NCI-H1417 (cell line): ENCODE data around the gene BIRC7.

Experiments used
- DNase-seq, 3 experiments: peaks; one replicate each; lab custom pipeline; 2025; lab: John Stamatoyannopoulos, UW

Gene BIRC7

GRCh38 chr20:63248835-63249591 lies 13.3 kb downstream of the BIRC7 start:
- no peak for DNase-seq

DNA sequence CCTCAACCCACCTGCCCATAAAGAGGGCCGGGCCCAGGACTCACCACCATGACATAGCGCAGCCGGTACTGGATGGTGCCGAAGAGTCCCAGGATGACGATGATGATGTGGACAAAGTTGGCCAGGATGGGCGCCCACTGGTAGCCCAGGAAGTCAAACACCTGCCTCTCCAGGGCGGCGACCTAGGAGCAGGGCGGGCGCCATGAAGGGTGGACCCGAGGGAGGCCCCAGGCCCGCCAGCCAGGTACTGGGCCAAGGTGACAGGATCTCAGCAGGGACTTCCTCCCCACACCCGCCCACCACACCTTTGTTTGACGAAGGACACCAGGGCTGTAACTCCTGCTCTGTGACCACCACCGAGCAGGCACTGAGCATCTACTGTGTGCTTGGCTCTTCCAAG lies 14.2 kb downstream of the BIRC7 start:
- DNase-seq, result no peak

- DNase-seq, result peak in 1 of 3 experiments; percentile 29
These were observed 15.6 kb downstream of the BIRC7 start for GRCh38 chr20:63251350-63251749.

DNA sequence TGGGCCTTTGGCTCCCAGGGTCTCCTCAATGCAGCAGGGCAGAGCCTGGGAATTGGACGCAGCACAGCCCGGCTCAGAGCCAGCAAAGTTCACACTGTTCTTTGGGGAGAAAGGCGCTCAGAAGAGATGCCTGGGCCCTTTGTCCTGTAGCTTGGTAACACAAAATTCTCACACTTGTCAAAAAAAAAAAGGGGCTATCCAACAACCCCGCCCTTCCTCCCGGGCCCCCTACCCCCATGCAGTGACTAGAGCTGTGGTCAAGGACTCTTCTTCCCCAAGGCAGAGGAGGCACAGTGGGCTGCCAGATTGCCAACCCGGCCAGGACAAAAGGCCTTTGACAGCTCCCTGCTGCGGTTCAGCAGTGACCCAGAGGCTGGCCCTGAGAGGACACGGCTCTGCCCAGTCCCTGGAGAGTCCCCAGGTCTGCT lies 16.6 kb downstream of the BIRC7 start:
- DNase-seq, result no peak

DNA sequence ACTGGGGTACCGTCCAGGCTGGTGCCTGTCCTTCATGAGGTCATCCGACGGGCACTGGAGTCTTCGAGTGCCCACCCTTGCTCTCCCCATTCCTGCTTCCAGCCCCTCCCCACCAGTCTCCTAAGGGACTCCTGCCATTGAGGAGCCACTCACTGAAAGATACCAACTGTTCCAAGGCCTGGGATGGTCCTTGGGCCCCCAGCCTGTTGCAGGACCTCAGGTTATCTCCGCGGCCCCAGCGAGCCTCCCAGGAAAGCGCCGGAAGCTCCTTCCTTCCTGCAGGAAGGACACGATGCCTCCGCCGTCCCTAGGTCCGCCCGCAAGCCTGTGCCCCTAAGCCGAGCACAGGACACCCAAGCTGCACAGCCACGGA lies 17.3 kb downstream of the BIRC7 start:
- DNase-seq, result no peak

GRCh38 chr20:63253438-63254231 lies 17.9 kb downstream of the BIRC7 start:
- DNase-seq, result peak in 2 of 3 experiments; percentile 30 to 39

DNA sequence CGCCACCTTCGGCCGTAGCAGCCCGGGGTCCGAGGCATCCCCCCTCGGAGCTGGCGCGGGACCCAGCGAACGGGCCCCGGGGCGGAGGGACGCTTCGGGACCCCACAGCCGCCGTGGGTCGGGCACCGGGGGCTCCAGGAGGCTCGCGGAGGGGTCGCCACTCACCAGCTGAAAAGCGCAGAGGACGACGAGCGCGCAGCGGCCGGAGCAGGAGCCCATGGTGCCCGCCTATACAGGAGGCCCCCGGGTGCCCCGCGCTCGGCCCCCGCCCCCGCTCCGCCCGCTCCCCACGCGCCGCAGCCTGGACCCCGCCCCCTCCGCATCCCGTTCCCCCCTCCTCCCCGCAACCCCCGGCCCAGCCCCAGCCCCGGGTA lies 18.5 kb downstream of the BIRC7 start, which contains the start of gene NKAIN4:
TSS of gene NKAIN4 (minus strand) at position 232 of the 374 bp plus-strand sequence. CDS start at position 219, 13 bp downstream.
- DNase-seq, result no peak

DNA sequence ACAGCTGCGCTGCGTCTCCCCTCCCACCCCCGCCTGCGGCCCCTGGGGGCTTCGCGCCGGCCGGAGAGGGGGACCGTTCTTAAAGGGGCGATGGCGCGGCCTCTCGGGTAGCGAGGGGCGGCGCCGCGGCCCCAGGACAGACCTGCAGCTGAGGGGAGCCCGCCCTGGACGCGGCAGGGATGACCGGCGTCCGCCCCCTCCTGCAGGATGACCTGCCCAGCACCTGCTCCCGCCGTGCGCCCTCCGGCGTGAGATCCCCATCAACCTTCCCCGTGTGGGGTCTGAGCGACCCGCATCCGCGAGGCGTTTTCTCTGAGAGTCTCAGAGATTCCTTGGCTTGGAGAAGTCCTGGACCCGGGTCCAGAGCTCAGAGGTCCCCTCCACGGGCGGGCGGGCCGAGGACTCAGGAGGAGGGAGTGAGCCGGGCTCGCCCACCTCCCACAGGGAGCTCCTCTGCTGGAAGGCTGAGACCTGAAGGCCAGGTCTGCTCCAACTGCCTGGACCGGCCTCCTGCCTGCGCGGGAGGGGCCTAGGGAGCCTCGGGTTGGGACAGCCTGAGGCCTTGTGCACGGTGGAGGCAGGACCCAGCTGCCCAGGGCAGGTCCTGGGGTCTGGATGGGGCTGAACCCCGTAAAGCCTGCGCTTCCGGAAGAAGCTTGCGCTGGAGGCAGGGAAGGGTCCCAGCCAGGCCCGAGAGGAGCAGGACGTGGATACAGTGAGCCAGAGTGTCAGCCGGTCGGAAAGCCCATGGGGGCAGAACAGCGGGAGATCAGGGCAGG lies 19.1 kb downstream of the BIRC7 start:
- peak in 1 of 3 experiments; percentile 32 for DNase-seq

DNA sequence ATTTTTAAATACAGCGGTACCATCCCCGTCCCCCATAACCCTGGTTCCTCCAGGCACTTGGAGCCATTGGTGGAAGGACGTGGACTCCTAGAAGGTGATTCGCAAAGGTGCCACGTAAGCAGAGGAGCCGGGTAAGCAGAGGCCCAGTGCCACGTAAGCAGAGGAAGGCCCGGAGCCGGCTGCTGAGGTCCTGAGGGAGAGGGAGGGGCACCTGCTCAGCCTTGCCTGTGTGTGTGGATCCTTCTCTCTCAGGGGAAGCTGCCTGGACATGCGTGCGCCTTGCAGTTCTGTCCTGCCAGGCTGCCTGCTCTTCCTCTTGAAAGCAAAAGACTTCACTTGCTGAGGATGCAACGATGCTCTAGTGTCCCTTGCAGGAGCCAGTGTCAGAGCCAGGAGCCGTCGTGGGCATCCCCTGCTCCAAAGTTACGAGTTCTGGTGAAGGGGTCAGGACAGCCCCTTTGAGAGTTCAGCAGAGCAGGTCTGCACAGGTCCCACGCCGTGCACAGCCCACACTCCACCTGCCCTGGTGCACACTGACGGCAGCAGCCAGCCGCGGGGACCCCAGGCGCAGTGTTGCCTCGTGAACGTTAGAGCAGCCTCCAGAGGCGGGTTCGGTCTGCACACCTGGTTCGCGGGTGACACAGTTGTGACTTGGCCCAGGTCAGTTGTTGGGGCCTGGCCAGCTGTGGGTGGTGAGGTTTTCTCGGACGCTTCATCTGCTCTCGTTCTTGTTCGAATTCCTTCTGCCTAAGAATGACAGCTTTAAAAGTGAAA lies 20.4 kb downstream of the BIRC7 start:
- peak in 1 of 3 experiments; percentile 32 for DNase-seq

GRCh38 chr20:63256954-63257353 lies 21.2 kb downstream of the BIRC7 start:
- DNase-seq, result no peak

DNA sequence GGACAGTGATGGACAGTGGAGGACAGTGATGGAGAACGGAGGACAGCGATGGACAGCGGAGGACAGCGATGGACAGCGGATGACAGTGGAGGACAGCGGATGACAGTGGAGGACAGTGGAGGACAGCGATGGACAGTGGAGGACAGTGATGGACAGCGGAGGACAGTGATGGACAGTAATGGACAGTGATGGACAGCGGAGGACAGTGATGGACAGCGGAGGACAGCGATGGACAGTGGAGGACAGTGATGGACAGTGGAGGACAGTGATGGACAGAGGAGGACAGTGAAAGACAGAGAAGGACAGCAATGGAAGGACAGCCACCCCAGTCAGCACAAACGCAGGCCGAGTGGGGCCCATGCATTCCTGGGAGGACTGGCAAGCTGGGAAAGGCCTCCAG lies 21.9 kb downstream of the BIRC7 start:
- no peak for DNase-seq

- no peak for DNase-seq
These were observed 23.1 kb downstream of the BIRC7 start for GRCh38 chr20:63258781-63259180.

DNA sequence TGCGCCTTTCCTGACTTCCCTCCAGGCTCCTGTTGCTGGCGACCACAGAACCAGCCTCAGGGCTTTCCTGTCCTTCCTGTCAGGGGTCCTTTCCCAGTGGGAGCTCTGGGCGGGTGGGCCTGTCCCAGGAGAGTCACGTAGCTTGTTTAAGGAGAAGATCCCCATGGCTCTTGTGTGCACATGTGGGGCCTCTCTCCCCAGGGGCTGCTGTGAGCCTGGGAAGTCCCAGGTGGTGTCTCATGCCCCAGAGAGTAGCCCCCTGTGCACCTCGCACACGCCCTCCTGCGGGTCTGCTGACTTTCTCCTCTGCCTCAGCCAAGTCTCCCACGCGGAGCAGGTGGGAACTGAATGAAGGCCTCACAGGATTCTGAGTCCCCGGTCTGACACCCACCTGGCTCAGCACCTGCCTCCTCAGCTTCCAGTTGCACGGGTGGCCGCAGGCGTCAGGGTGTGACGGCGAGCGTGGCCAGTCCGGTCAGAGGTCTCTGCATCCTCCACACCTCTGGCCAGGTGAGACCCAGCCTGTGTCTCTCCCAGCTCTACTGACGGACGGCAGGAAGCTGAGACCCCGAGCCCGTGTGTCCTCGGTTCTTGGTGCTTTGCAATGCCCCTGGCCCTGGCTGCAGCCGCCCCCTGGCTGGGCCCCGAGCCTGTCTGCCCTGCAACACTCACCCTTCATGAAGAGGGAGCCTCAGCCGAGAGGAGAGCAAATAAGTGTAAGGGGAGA lies 24.2 kb downstream of the BIRC7 start:
- DNase-seq, result no peak

DNA sequence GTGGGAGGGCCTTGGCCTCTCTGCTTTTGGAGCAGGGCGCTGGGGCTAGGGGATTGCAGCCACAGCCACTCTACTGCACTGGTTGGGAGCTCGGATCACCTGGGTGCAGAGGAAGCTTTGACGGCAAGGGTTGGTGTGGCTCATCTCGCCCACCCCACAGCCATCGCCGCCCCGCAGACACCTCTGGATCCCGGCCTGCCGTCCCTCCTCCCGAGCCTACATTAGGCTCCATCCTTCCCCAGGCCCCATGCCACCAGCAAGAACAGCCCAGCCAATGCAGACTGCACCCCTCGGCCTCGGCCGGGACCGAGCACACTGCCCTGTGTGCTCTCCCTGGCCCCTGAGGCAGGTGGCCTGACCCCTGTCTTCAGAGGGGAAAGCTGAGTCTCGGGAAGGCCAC lies 24.8 kb downstream of the BIRC7 start:
- DNase-seq, result no peak

DNA sequence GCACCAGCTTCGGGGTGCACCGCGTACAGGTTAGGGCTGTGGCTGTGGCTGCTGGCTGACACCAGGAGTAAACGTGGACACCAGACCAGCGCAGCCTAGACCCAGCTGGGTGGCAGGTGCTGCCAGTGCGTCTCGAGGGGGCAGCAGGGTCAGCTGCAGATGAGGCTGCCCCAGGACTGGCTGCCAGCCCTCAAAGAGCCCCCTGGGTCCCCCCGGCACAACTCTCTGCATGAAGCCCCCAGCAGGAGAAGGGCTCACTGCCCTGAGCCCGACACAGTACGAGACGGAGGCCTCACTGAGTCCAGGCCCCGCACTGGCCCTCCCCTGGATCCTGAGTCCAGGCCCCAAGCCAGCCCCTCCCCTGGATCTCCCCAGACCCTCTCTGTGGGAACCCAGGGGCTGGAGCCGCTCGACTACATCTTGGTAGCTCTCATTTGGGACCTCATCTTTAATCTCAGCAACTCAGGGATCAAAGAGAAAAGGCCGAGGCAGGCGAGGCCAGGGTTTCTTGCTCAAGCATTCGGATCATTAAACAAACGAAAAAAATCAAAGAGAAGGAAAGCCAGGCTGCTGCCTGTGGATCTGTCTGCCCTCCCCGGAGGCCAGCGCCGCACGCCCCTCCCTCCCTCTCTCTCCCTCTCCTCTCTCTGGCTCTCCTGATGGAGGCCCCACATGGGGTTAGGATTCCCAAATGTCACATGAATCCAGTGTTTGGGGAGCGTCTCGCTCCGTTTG lies 25.5 kb downstream of the BIRC7 start:
- DNase-seq, result no peak

DNA sequence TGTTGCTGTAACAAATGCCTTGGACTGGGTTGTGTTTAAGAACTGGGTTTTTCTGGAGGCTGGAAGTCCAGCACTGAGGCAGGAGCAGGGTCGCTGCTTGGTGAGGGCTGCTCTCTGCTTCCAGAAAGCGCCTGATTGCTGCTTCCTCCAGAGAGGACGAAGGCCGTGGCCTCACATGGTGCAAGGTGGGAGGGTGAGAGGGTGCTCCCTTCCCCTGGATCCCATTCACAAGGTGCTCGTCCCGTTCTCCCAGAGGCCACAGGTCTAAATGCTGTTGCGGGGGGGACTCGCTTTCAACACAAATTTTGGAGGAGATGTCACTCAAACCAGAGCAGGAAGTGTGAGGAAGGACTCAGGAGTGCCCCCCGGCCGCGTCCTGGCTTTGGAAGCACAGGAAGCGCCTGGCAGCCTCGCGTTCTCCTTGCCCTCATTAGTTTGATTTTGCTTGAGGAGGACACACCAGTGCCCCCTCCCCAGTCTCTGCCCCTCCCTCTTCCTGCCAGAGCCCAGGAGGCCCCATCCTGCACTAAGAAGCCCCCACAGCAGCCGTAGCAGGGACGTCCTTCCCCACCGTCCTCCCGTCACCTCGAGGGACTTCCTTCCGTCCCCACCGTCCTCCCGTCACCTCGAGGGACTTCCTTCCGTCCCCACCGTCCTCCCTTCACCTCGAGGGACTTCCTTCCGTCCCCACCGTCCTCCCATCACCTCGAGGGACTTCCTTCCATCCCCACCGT lies 26.3 kb downstream of the BIRC7 start:
- no peak for DNase-seq

DNA sequence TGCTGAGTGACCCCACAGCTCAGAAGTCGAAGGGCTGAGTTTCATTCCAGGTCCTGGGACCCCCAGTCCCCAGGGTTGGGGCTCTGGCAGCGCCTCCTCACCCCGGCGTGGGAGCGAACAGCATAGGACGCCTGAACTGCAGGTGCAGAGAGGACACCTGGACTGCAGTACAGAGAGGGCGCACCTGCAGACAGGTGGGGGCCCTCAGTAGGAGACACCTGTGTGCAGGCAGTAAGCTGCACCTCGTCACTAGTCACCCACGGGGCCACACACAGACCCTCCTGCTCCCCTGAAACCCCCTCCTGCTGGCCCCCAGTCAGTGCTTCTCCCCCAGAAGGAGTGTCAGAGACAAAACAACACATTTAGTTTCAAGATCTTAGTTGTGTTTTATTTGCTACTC lies 27.1 kb downstream of the BIRC7 start:
- DNase-seq, result no peak

DNA sequence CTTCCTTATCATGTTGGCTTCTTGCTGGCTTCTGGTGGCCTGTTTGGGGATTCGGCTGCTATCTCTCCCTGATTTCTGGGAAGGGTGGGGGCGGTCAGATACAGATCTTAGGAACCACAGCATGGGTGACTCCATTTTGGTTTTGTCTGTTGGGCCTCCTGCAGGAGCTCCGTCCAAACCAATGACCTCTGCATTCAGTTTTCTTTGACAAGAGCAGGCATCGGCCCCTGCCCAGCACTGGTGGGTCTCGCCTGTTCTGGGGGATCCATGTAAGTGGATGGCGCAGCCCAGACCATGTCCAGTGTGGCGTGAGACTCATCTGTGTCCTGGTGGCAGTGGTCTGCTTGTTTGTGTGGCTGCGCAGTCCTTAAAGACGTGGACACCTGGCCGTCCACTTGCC lies 28.3 kb downstream of the BIRC7 start:
- no peak for DNase-seq

- no peak for DNase-seq
These were observed 28.8 kb downstream of the BIRC7 start for GRCh38 chr20:63264519-63264918.
